Stomach (tissue), 9 donors: ENCODE data around the gene ADIRF. TPM values are rescaled to one million over a fixed set of nuclear protein-coding genes. Genes with fewer than 3 reads are reported as not detected.
"Not testable (repeated sequence)": the region's sequence is repeated elsewhere in the genome, so short reads cannot be mapped to it uniquely, and the experiment has no call there.

ENCODE experiments used
- DNase-seq, 2 donors: peaks; one replicate each; pipeline versions ENCODE4 v3.0.0 to v3.0.0-alpha.2; 2013 to 2019
- H3K27ac ChIP-seq, 5 donors: fragments of 200-600 bp in 4 of 5; sonication (generic) in 4 of 5; one replicate each; pipeline ENCODE4 v1.5.1; 2013 to 2019; ENCODE audit warnings: mild to moderate bottlenecking in 1 of 5, moderate library complexity in 1 of 5
- H3K27me3 ChIP-seq, 3 donors: fragments of 200-600 bp; sonication (generic); one replicate each; pipeline ENCODE4 v1.5.1; 2017 to 2019; ENCODE audit warnings: mixed run types in 1 of 3
- H3K36me3 ChIP-seq, 4 donors: fragments of 200-600 bp; sonication (generic); 1 replicate in 3 of 4; 2 replicates in 1 of 4; pipeline ENCODE4 v1.5.1; 2016 to 2019
- H3K4me1 ChIP-seq, 4 donors: fragments of 200-600 bp; sonication (generic); one replicate each; pipeline ENCODE4 v1.5.1; 2016 to 2019
- H3K4me3 ChIP-seq, 4 donors: fragments of 200-600 bp; sonication (generic) in 3 of 4; one replicate each; pipeline ENCODE4 v1.5.1; 2016 to 2019; ENCODE audit warnings: mild to moderate bottlenecking in 1 of 4
- H3K9me3 ChIP-seq, 4 donors: fragments of 200-600 bp; sonication (generic); one replicate each; pipeline ENCODE4 v1.5.1; 2016 to 2019
- EP300 ChIP-seq: sonication (generic); formaldehyde crosslinking; IDR thresholded peaks from one replicate; pipeline ENCODE4 v1.6.1; 2017; ENCODE audit warnings: antibody characterized with exemption
- POLR2A ChIP-seq, 4 donors: fragments of 450-650 bp; IDR thresholded peaks; one replicate each; pipeline ENCODE4 v1.6.1; 2016; ENCODE audit warnings: antibody characterized with exemption in 4 of 4, control low read depth in 2 of 4, mild to moderate bottlenecking in 1 of 4, moderate library complexity in 1 of 4
- POLR2AphosphoS5 ChIP-seq, 3 donors: sonication (generic); formaldehyde crosslinking; IDR thresholded peaks; one replicate each; pipeline ENCODE4 v1.6.1; 2016; ENCODE audit warnings: antibody characterized with exemption in 3 of 3
- WGBS, 5 donors: extraction: QIAGEN DNeasy Blood & Tissue Kit in 3 of 5; methylation state at CpG; one replicate each; pipeline versions ENCODE4 v1.1.5 to v1.1.7; 2013 to 2018; 5-methylcytosine and 5-hydroxymethylcytosine counted together
- intact Hi-C: fragments of 100-400 bp; cut with DNase I; formaldehyde crosslinking; loops from one replicate; pipeline ENCODE4 v1.15.1; 2023; ENCODE audit warnings: low total_unique reads
- polyA plus RNA-seq, 3 donors: library from polyadenylated mRNA; stranded (reverse); fragments of 200-250 nt; gene quantifications; one replicate each; pipeline ENCODE4 v1.2.3, GENCODE V29; 2013
- total RNA-seq, 5 donors: library from RNA; depleted of rRNA; stranded (reverse); fragments of >200 nt; gene quantifications; one replicate each; pipeline versions ENCODE4 v1.1.0 to v1.2.3, GENCODE V29; 2014 to 2016
- TF ChIP-seq, protein P1 (sequence below), 7 experiments: fragments of 450-650 bp in 4 of 7; fragments of 200-600 bp in 3 of 7; sonication (generic) in 3 of 7; IDR thresholded peaks; one replicate each; pipeline ENCODE4 v1.5.1; 2016 to 2019; ENCODE audit warnings: antibody characterized with exemption in 7 of 7, control low read depth in 2 of 7, mild to moderate bottlenecking in 1 of 7
- donor health status: healthy with polysubstance abuse.
- donor health status: Bipolar disorder and iron deficiency.
- donor health status: healthy.

Gene ADIRF
- total and polyA plus RNA-seq, 8 donors, result 1.2 to 249 (median 86.1) TPM

DNA sequence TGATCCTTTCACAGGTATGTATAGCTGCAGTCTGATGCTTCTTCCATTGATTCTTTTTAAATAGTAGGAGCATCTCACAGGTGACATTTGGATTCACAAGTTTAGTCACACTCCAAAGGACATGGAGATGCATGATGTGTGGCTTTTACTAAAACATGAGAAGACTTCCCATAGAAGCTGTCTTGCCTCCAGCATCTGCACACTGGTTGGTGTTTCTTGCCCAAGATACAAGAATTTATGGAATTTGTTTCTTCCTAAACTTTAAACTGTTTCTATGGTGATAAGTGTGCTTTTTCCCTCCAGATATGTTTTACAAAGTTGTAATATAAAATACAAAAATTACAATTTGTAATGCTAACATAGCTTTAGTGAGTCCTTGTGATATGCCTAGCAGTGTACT is 24.2 kb downstream of the ADIRF start:
- peaks cover 0 to 20% (median 11%) of the 10 kb centered on the region in 4 donors for H3K36me3 ChIP-seq
- no peaks in the 10 kb centered on the region for H3K27me3 ChIP-seq
- no peak overlapping the region for H3K27ac ChIP-seq
- no peaks in the 10 kb centered on the region for H3K4me1 ChIP-seq
- no peak for TF ChIP-seq POLR2AphosphoS5 (IDR thresholded peaks at IDR 0.05)
- no peak for TF ChIP-seq EP300
- no peak for TF ChIP-seq POLR2A (IDR thresholded peaks at IDR 0.05)
- TF ChIP-seq, protein P1, sequence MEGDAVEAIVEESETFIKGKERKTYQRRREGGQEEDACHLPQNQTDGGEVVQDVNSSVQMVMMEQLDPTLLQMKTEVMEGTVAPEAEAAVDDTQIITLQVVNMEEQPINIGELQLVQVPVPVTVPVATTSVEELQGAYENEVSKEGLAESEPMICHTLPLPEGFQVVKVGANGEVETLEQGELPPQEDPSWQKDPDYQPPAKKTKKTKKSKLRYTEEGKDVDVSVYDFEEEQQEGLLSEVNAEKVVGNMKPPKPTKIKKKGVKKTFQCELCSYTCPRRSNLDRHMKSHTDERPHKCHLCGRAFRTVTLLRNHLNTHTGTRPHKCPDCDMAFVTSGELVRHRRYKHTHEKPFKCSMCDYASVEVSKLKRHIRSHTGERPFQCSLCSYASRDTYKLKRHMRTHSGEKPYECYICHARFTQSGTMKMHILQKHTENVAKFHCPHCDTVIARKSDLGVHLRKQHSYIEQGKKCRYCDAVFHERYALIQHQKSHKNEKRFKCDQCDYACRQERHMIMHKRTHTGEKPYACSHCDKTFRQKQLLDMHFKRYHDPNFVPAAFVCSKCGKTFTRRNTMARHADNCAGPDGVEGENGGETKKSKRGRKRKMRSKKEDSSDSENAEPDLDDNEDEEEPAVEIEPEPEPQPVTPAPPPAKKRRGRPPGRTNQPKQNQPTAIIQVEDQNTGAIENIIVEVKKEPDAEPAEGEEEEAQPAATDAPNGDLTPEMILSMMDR (IDR thresholded peaks at IDR 0.05), result no peak
- DNase-seq, result no peak
- no peaks in the 10 kb centered on the region for H3K9me3 ChIP-seq
- no peak overlapping the region for H3K4me3 ChIP-seq
- intact Hi-C loops, result no loop called here

DNA sequence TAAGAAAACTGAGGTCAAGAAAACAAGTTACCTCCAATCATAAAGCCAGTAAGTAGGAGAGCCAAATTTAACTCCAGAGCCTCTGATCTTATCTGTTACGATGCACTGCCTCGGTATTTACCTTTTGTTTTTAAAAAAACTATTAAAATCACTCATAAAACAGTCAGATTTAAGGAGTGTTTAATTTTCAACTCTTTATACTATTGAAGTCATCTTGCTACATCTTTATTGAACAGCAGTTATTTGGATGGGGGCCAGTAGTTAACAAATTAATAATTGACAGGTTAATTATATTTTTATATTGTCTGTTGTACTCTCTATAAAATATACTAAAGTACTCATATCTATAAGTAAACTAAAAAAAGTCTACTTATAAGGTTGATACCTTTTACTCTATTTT is 24.6 kb downstream of the ADIRF start:
- WGBS, 5 donors, result 71 to 81% (median 78%) methylated on average over 2 of the region's 2 CpGs
- H3K4me3 ChIP-seq, result no peak overlapping the region
- H3K27me3 ChIP-seq, result no peaks in the 10 kb centered on the region
- no peaks in the 10 kb centered on the region for H3K4me1 ChIP-seq
- H3K9me3 ChIP-seq, result no peaks in the 10 kb centered on the region
- TF ChIP-seq EP300 (no peak), POLR2AphosphoS5 (IDR thresholded peaks at IDR 0.05) (no peak), POLR2A (IDR thresholded peaks at IDR 0.05) (no peak)
- TF ChIP-seq, protein P1 (IDR thresholded peaks at IDR 0.05), result no peak
- H3K36me3 ChIP-seq, result peaks cover 0 to 20% (median 11%) of the 10 kb centered on the region in 4 donors
- intact Hi-C loops, result no loop called here
- no peak overlapping the region for H3K27ac ChIP-seq
- no peak for DNase-seq

DNA sequence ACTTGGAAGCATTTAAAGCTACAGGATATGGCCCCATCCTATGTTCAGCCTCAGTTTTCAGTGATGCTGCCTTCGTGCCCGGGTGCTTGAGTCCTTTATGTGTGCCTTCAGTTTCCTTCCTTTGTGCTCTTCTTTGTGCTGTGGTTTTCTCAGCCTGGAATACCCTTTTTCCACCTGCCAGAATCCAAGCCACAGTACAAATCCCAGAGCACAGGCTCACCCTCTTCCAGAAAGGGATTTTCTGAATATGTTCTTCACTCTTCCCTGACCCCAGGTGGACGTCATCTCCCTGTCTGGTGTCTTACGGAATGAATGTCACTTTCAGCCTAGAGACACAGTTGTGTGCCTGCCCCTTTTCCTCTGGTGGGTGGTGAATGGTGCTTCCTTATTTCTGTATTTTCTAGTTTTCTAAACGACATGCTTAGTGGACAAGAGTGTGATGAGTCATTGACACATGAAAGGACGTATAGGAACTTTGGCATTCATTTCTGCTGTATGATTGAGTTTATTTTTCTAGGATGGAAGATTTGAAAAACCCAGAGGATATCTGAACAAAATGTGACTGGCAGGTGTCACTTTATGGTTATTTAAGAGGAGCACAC is 31.6 kb downstream of the ADIRF start:
- H3K27ac ChIP-seq, H3K27me3 ChIP-seq, intact Hi-C loops, DNase-seq, H3K9me3 ChIP-seq, H3K4me3 ChIP-seq, H3K4me1 ChIP-seq: not testable (repeated sequence)
- H3K36me3 ChIP-seq, result peaks cover 0 to 12% (median 0%) of the 10 kb centered on the region in 4 donors
- WGBS, 5 donors, result 73 to 81% (median 76%) methylated on average over 6 of the region's 6 CpGs

DNA sequence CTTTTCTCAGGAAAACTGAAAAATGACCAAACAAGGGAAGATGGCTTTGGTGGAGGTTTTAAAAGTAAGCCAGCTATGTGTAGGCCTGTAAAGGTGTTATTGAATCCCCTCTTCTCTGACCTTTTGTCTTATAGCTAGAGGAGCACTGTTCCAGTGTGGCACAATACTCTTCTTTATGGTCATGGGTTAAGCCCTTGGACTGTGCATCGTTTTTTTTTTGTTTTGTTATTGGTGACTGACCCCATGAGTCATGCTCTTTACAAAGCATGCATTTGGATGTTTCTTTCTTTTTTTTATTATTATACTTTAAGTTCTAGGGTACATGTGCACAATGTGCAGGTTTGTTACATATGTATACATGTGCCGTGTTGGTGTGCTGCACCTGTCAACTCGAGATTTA is 32.2 kb downstream of the ADIRF start:
- H3K27me3 ChIP-seq, result no peaks in the 10 kb centered on the region
- H3K36me3 ChIP-seq, result peaks cover 0 to 12% (median 0%) of the 10 kb centered on the region in 4 donors
- no peak overlapping the region for H3K27ac ChIP-seq
- no peaks in the 10 kb centered on the region for H3K9me3 ChIP-seq
- H3K4me1 ChIP-seq, result no peaks in the 10 kb centered on the region
- DNase-seq, result no peak
- TF ChIP-seq POLR2A (IDR thresholded peaks at IDR 0.05), result no peak
- no peak for TF ChIP-seq POLR2AphosphoS5 (IDR thresholded peaks at IDR 0.05)
- TF ChIP-seq EP300, result no peak
- TF ChIP-seq, protein P1 (IDR thresholded peaks at IDR 0.05), result no peak
- WGBS, 5 donors, result 72 to 81% (median 76%) methylated on average over 3 of the region's 3 CpGs
- H3K4me3 ChIP-seq, result no peak overlapping the region
- intact Hi-C loops, result no loop called here

DNA sequence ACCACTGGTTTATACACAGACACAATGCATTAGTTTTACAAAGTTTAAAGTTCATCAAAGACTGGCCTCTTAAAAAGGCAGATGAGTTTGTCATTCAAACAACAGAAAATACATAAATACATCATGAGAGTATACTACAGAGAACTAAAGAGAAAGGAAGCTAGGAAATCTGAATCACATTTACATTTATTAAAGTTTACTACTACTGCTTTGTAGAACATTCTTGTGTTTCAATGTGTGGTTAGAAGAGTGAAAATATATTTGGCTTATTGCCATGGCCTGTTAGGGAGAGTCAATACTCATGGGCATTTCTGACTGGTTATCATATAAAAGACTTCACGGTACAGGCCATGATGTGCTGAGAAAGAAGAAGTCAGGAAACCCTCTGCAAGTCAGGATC is 38.8 kb downstream of the ADIRF start:
- intact Hi-C loops, H3K36me3 ChIP-seq, H3K4me1 ChIP-seq, DNase-seq, H3K27me3 ChIP-seq, H3K27ac ChIP-seq, H3K9me3 ChIP-seq, H3K4me3 ChIP-seq: not testable (repeated sequence)
- 6 to 75% (median 33%) methylated on average over 1 of the region's 1 CpG for WGBS, 5 donors

DNA sequence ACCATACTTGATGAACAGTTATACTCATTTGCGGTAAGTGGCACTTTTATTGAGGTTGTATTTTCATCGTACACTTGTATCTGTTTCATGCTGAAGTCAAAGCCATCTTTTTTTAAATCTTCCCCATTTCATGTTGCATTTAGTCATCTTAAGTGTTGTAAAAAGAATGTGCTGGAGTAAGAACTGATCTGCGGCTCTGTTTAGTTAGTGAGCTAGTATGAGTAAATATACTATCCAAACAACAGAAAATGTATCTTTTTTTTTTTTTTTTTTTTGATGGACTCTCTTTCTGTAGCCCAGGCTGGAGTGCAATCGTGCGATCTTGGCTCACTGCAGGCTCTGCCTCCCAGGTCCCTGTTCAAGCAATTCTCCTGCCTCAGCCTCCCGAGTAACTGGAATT is 39.4 kb downstream of the ADIRF start:
- H3K4me1 ChIP-seq, H3K9me3 ChIP-seq, H3K27me3 ChIP-seq, H3K36me3 ChIP-seq, H3K4me3 ChIP-seq, intact Hi-C loops, H3K27ac ChIP-seq, DNase-seq: not testable (repeated sequence)
- 38 to 52% (median 45%) methylated on average over 5 to 6 of the region's 6 CpGs for WGBS, 5 donors

DNA sequence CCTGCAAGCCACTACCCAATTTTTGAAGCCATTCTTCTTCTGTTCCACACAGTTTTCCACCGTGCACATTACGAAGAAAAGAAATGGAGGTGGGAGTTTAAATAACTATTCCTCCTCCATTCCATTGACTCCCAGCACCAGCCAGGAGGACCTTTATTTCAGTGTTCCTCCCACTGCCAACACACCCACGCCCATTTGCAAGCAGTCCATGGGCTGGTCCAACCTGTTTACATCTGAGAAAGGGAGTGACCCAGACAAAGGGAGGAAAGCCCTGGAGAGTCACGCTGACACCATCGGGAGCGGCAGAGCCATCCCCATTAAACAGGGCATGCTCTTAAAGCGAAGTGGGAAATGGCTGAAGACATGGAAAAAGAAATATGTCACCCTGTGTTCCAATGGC is 40.0 kb downstream of the ADIRF start:
- intact Hi-C loops, H3K36me3 ChIP-seq, H3K27me3 ChIP-seq, H3K4me1 ChIP-seq, H3K9me3 ChIP-seq, H3K27ac ChIP-seq, H3K4me3 ChIP-seq: not testable (repeated sequence)
- peak; percentile 42 to 50 for DNase-seq
- WGBS, 5 donors, result 64 to 84% (median 68%) methylated on average over 7 of the region's 7 CpGs

DNA sequence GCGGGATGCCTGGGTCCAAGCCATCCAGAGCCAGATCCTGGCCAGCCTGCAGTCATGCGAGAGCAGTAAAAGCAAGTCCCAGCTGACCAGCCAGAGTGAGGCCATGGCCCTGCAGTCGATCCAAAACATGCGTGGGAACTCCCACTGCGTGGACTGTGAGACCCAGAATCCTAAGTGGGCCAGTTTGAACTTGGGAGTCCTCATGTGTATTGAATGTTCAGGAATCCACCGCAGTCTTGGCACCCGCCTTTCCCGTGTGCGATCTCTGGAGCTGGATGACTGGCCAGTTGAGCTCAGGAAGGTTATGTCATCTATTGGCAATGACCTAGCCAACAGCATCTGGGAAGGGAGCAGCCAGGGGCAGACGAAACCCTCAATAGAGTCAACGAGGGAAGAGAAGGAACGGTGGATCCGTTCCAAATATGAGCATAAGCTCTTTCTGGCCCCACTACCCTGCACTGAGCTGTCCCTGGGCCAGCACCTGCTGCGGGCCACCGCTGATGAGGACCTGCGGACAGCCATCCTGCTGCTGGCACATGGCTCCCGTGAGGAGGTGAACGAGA is 40.9 kb downstream of the ADIRF start:
- WGBS, 5 donors, result 93 to 97% (median 94%) methylated on average over 11 to 17 of the region's 18 CpGs
- H3K4me1 ChIP-seq, H3K4me3 ChIP-seq, H3K27me3 ChIP-seq, intact Hi-C loops, DNase-seq, H3K36me3 ChIP-seq, H3K9me3 ChIP-seq, H3K27ac ChIP-seq: not testable (repeated sequence)

DNA sequence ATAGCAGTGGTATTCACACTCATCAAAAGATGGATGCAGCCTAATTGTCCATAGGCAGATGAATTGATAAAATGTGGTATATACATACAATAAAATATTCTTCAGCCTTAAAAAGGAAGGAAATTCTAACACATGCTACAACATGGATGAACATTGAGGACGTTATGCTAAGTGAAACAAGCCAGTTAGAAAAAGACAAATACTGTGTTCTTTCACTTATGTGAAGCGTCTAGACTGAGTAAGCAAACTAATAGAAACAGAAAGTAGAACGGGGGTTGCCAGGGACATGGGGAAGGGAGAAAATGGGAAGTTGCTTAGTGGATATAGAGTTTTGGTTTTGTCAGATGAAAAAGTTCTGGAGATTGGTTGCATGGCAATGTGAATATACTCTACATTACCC is 45.2 kb downstream of the ADIRF start:
- H3K27ac ChIP-seq, intact Hi-C loops: not testable (repeated sequence)
- WGBS, 5 donors, result 13 to 35% (median 27%) methylated on average over 3 of the region's 3 CpGs

More for the DNA sequence above, 45.2 kb downstream of the ADIRF start:
- not testable (repeated sequence) for H3K4me3 ChIP-seq, H3K4me1 ChIP-seq, H3K36me3 ChIP-seq, H3K27me3 ChIP-seq, DNase-seq, H3K9me3 ChIP-seq
